K562 (cell line): ENCODE results near the gene AGPAT2. TPM values are rescaled to one million over a fixed set of nuclear protein-coding genes. Genes with fewer than 3 reads are reported as not detected.

Source experiments
- ATAC-seq: fragments of 200-7000 bp; cut with Tn5 transposase; 3 replicates; pipeline ENCODE4 v1.9.1; 2020; ENCODE audit warnings: moderate library complexity
- BruUV-seq: library from RNA; stranded (reverse); fragments of 400-500 nt; replicated peaks from 2 replicates; lab custom pipeline; 2021; lab: Mats Ljungman, UMichigan
- CTCF ChIA-PET: fragments of 300-600 bp; formaldehyde crosslinking; extraction: SDS; loops from one replicate; lab custom pipeline; 2021; ENCODE audit warnings: low intra/inter-chr PET ratio; lab: Yijun Ruan, JAX
- POLR2A ChIA-PET: fragments of 300-600, 350-650 bp; sonication (Branson Sonifier 250); formaldehyde crosslinking; extraction: SDS; loops from one replicate; lab custom pipeline; 2021; ENCODE audit warnings: antibody characterized with exemption, inconsistent platforms; lab: Yijun Ruan, JAX
- DNase-seq, 4 experiments: peaks; one replicate each; pipeline versions ENCODE4 v3.0.0 to v3.0.0-alpha.2; 2011 to 2018; ENCODE audit warnings: low spot score in 3 of 4, mixed read lengths in 3 of 4; ENCODE audit errors: extremely low read depth in 1 of 4
- FAIRE-seq: peaks from 2 replicates; lab custom pipeline; 2011; peaks lifted over from hg19 to GRCh38; lab: Jason Lieb, UNC
- H2AFZ ChIP-seq: 2 replicates; pipeline ENCODE4 v1.6.0; 2011; ENCODE audit warnings: low read depth, low read length, control low read depth, inconsistent platforms
- H3K27ac ChIP-seq: fragments of 200-600 bp; 3 replicates; pipeline ENCODE4 v1.8.0; 2011; ENCODE audit warnings: low read depth, mild to moderate bottlenecking, control low read depth, inconsistent platforms, low read length, moderate library complexity, mixed read lengths; ENCODE audit errors: extremely low read depth
- H3K27me3 ChIP-seq, 2 experiments: fragments of 300-600 bp in 1 of 2; 2 replicates in 1 of 2; 3 replicates in 1 of 2; pipeline versions ENCODE4 v1.6.0 to v1.8.0; 2011; ENCODE audit warnings: inconsistent platforms in 2 of 2, low read length in 2 of 2, mild to moderate bottlenecking in 1 of 2, mixed read lengths in 1 of 2, moderate library complexity in 1 of 2; ENCODE audit not compliant: control insufficient read depth in 2 of 2, insufficient read depth in 2 of 2
- H3K36me3 ChIP-seq: fragments of 300-600 bp; 3 replicates; pipeline ENCODE4 v1.8.0; 2011; ENCODE audit warnings: mild to moderate bottlenecking, low read length, inconsistent platforms; ENCODE audit not compliant: control insufficient read depth, insufficient read depth
- H3K4me1 ChIP-seq, 2 experiments: fragments of 200-600 bp in 1 of 2; replicated peaks in 1 of 2; 2 replicates in 1 of 2; 3 replicates in 1 of 2; pipeline versions ENCODE4 v1.5.1 to v1.8.0; 2011; ENCODE audit warnings: inconsistent platforms in 2 of 2, low read length in 2 of 2, mild to moderate bottlenecking in 1 of 2, mixed read lengths in 1 of 2, moderate library complexity in 1 of 2; ENCODE audit not compliant: control insufficient read depth in 2 of 2, insufficient read depth in 2 of 2
- H3K4me2 ChIP-seq: 2 replicates; pipeline ENCODE4 v1.6.1; 2011; ENCODE audit warnings: low read length, control low read depth, inconsistent platforms, mixed read lengths; ENCODE audit not compliant: insufficient read depth
- H3K4me3 ChIP-seq: fragments of 200-600 bp; sonication (generic), shearing (Covaris generic); 2 replicates; pipeline ENCODE4 v1.5.1; 2016; ENCODE audit warnings: control low read depth, inconsistent platforms
- H3K79me2 ChIP-seq: fragments of 200-600 bp; 3 replicates; pipeline ENCODE4 v1.8.0; 2011; ENCODE audit warnings: low read length, inconsistent platforms; ENCODE audit not compliant: control insufficient read depth, insufficient read depth
- H3K9ac ChIP-seq, 2 experiments: 2 replicates each; pipeline versions ENCODE4 v1.6.0 to v1.6.1; 2011; ENCODE audit warnings: low read depth in 2 of 2, low read length in 2 of 2, control low read depth in 1 of 2, inconsistent platforms in 1 of 2, mild to moderate bottlenecking in 1 of 2, mixed read lengths in 1 of 2; ENCODE audit not compliant: insufficient read depth in 1 of 2
- H3K9me1 ChIP-seq: one replicate; pipeline ENCODE4 v1.6.0; 2011; ENCODE audit warnings: inconsistent platforms, mild to moderate bottlenecking, low read length, moderate library complexity; ENCODE audit not compliant: control insufficient read depth, insufficient read depth
- H3K9me3 ChIP-seq: replicated peaks from 2 replicates; pipeline ENCODE4 v1.5.1; 2011; ENCODE audit warnings: low read depth, low read length, inconsistent platforms; ENCODE audit not compliant: control insufficient read depth, insufficient read depth
- H4K20me1 ChIP-seq: replicated peaks from 2 replicates; pipeline ENCODE4 v1.6.1; 2011; ENCODE audit warnings: low read length, inconsistent platforms, mixed read lengths; ENCODE audit not compliant: control insufficient read depth, insufficient read depth
- BHLHE40 ChIP-seq: IDR thresholded peaks from 2 replicates; pipeline ENCODE4 v1.6.1; 2011; ENCODE audit warnings: low read length, improper control_type of control experiment
- ELF1 ChIP-seq: fragments of 200-800 bp; sonication (Bioruptor generic); IDR thresholded peaks from 2 replicates; pipeline ENCODE4 v1.6.1; 2016; ENCODE audit warnings: missing genetic modification characterization, missing compliant biosample characterization
- EP300 ChIP-seq: IDR thresholded peaks from 2 replicates; pipeline ENCODE4 v1.6.1; 2012; ENCODE audit warnings: low read length, improper control_type of control experiment
- FIP1L1 ChIP-seq: fragments of 200-400 bp; formaldehyde crosslinking; IDR thresholded peaks from 2 replicates; pipeline ENCODE4 v1.6.1; 2018; ENCODE audit warnings: mild to moderate bottlenecking, low read depth, low read length; ENCODE audit not compliant: poor library complexity, severe bottlenecking
- HMGN3 ChIP-seq: IDR thresholded peaks from 2 replicates; pipeline ENCODE4 v1.6.1; 2011; ENCODE audit warnings: borderline replicate concordance, low read depth, mild to moderate bottlenecking, mixed read lengths, low read length; ENCODE audit not compliant: insufficient read length; ENCODE audit errors: extremely low read depth
- HNRNPUL1 ChIP-seq: fragments of 200-400 bp; formaldehyde crosslinking; IDR thresholded peaks from 2 replicates; pipeline ENCODE4 v1.6.1; 2017; ENCODE audit warnings: low read length
- MIER1 ChIP-seq: fragments of 450-650 bp; IDR thresholded peaks from 2 replicates; pipeline ENCODE4 v1.6.1; 2016; ENCODE audit warnings: antibody characterized with exemption, mild to moderate bottlenecking, low read depth
- NBN ChIP-seq: fragments of 450-650 bp; IDR thresholded peaks from 2 replicates; pipeline ENCODE4 v1.6.1; 2016; ENCODE audit warnings: low read depth, mild to moderate bottlenecking
- NFYB ChIP-seq: IDR thresholded peaks from 2 replicates; pipeline ENCODE4 v1.6.1; 2011; ENCODE audit warnings: mild to moderate bottlenecking, moderate library complexity; ENCODE audit not compliant: insufficient read length; ENCODE audit errors: extremely low read depth
- PCBP1 ChIP-seq: fragments of 200-400 bp; formaldehyde crosslinking; IDR thresholded peaks from 2 replicates; pipeline ENCODE4 v1.6.1; 2018; ENCODE audit warnings: mild to moderate bottlenecking, low read depth, low read length; ENCODE audit not compliant: poor library complexity, severe bottlenecking
- PHB ChIP-seq: fragments of 250-450 bp; sonication (Bioruptor Pico); IDR thresholded peaks from 2 replicates; pipeline ENCODE4 v1.5.0; 2021
- POLR3A ChIP-seq: IDR thresholded peaks from 2 replicates; pipeline ENCODE4 v1.6.1; 2011; ENCODE audit warnings: borderline replicate concordance, mild to moderate bottlenecking, moderate library complexity; ENCODE audit not compliant: insufficient read length, insufficient read depth; ENCODE audit errors: extremely low read depth
- RB1 ChIP-seq: fragments of 450-650 bp; IDR thresholded peaks from 2 replicates; pipeline ENCODE4 v1.6.1; 2017; ENCODE audit warnings: low read depth, mild to moderate bottlenecking
- ZFX ChIP-seq: sonication (generic); formaldehyde crosslinking; IDR thresholded peaks from 2 replicates; pipeline ENCODE4 v1.8.0; 2022; ENCODE audit warnings: mild to moderate bottlenecking, missing genetic modification reagents, moderate library complexity
- ZNF347 ChIP-seq: fragments of 450-650 bp; formaldehyde crosslinking; IDR thresholded peaks from 2 replicates; pipeline ENCODE4 v1.4.0; 2020; ENCODE audit warnings: low read depth, mild to moderate bottlenecking, moderate library complexity
- ZNF75A ChIP-seq: fragments of 450-650 bp; formaldehyde crosslinking; IDR thresholded peaks from 2 replicates; pipeline ENCODE4 v1.4.0; 2020; ENCODE audit warnings: mild to moderate bottlenecking
- WGBS: fragments of 100-300 bp; shearing (Covaris generic); methylation state at CpG from one replicate; pipeline ENCODE4 v1.1.6; 2016; ENCODE audit warnings: low coverage, mixed read lengths; ENCODE audit not compliant: insufficient coverage; ENCODE audit errors: missing lambda C conversion rate; 5-methylcytosine and 5-hydroxymethylcytosine counted together
- in situ Hi-C: fragments of 300-500 bp; cut with MboI; formaldehyde crosslinking; loops from 4 replicates; pipeline ENCODE4 v1.15.0; 2018; ENCODE audit warnings: inconsistent platforms, mixed read lengths
- intact Hi-C: fragments of 100-400 bp; cut with micrococcal nuclease; formaldehyde crosslinking; loops from 2 replicates; pipeline ENCODE4 v1.14.2; 2022
- polyA plus RNA-seq, 8 experiments: library from polyadenylated mRNA; depleted of rRNA in 4 of 8; stranded (reverse) in 5 of 8; unstranded in 3 of 8; fragments of >200 nt; fragmentation: Nextera tagmentation in 2 of 8; fragmentation: Illumina TruSeq in 1 of 8; extraction: Ambion mirVana in 2 of 8; extraction: Trizol in 1 of 8; gene quantifications; 2 replicates each; pipeline versions ENCODE4 v1.2.1 to v1.2.3, GENCODE V29; 2011 to 2014; ENCODE audit warnings: inconsistent platforms in 1 of 8, missing spikeins in 1 of 8
- total RNA-seq, 7 experiments: library from RNA; depleted of rRNA in 6 of 7; stranded (reverse); fragments of >200 nt in 6 of 7; fragmentation: Illumina TruSeq in 2 of 7; extraction: Trizol in 2 of 7; gene quantifications; 2 replicates each; pipeline versions ENCODE4 v1.2.1 to v1.2.3, GENCODE V29; 2011 to 2021; ENCODE audit warnings: low replicate concordance in 1 of 7
- TF ChIP-seq, protein P1 (sequence below): sonication (generic); formaldehyde crosslinking; IDR thresholded peaks from 2 replicates; pipeline ENCODE4 v1.8.1; 2023; ENCODE audit warnings: mild to moderate bottlenecking, missing genetic modification reagents
- TF ChIP-seq, protein P2 (sequence below): IDR thresholded peaks from 2 replicates; pipeline ENCODE4 v1.6.1; 2016; ENCODE audit warnings: missing genetic modification characterization, missing compliant biosample characterization
- TF ChIP-seq, protein P3 (sequence below): sonication (generic); formaldehyde crosslinking; IDR thresholded peaks from 2 replicates; pipeline ENCODE4 v1.8.0; 2022; ENCODE audit warnings: missing genetic modification reagents, mild to moderate bottlenecking, moderate library complexity, borderline replicate concordance

The AGPAT2 gene
- total and polyA plus RNA-seq, 9 of the 15 experiments (the other 6 are each of a cell fraction or from before 2014, with no cell fraction given): 0.13 to 54.5 (median 23.9) TPM

DNA sequence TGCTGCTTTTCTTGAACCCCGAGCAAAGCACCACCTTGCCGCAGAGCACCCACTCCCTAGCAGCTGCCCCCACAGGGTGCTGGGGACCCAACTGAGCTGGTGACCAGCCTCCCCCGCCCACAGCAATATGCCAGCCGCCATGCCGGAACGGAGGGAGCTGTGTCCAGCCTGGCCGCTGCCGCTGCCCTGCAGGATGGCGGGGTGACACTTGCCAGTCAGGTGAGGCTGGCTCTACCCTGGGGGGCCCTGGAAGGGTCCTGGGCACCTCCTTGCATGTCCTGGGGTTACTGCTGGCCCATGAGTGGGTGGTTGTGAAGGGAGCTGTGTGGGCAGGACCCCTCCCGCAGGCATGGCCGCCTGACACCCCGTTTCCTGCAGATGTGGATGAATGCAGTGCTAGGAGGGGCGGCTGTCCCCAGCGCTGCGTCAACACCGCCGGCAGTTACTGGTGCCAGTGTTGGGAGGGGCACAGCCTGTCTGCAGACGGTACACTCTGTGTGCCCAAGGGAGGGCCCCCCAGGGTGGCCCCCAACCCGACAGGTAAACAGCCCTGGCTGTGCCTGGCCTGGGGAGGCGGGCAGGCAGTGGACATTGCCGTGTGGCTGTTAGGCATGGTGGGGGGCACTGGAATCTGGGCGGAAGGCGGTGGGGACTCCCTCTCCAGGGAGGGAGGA is 17.3 kb downstream of the AGPAT2 start:
- peak in 1 of 4 experiments; percentile 32 for DNase-seq
- ChIA-PET POLR2A (no interaction called here), CTCF (no interaction called here)
- Histone ChIP-seq H3K4me1 (peaks cover 4 to 96% of the 10 kb centered on the region in 2 experiments; a peak in 4 of 5 replicates), H3K9ac (peak overlapping the region in 1 of 2 experiments; percentile 45; a peak in 2 of 4 replicates), H3K27me3 (no peaks in the 10 kb centered on the region), H3K79me2 (peaks cover 39% of the 10 kb centered on the region), H4K20me1 (peaks cover 65% of the 10 kb centered on the region), H3K9me1 (peaks cover 2% of the 10 kb centered on the region), H2AFZ (no peak overlapping the region), H3K27ac (no peak overlapping the region), H3K9me3 (no peaks in the 10 kb centered on the region), H3K4me3 (no peak overlapping the region), H3K4me2 (no peak overlapping the region), H3K36me3 (peaks cover 81% of the 10 kb centered on the region; the same call in 2 of the 3 replicates)
- no TSS peak for BruUV-seq
- WGBS: 85% methylated on average over 21 of the region's 23 CpGs
- FAIRE-seq: no peak
- no peak for ATAC-seq
- intact Hi-C loops: no loop called here
- in situ Hi-C loops: no loop called here
- TF ChIP-seq PCBP1 (peak; percentile 40), ZFX (CRISPR knock-in tag) (no peak), RB1 (no peak), ZNF75A (CRISPR knock-in tag) (no peak), PHB (CRISPR knock-in tag) (no peak), ELF1 (no peak), FIP1L1 (peak; percentile 95), NFYB (no peak), HNRNPUL1 (peak; percentile 31; the same call in 1 of the 2 replicates), NBN (no peak), MIER1 (no peak), ZNF347 (no peak), EP300 (no peak), BHLHE40 (no peak), HMGN3 (peak; percentile 5), POLR3A (no peak)
- TF ChIP-seq, protein P1, sequence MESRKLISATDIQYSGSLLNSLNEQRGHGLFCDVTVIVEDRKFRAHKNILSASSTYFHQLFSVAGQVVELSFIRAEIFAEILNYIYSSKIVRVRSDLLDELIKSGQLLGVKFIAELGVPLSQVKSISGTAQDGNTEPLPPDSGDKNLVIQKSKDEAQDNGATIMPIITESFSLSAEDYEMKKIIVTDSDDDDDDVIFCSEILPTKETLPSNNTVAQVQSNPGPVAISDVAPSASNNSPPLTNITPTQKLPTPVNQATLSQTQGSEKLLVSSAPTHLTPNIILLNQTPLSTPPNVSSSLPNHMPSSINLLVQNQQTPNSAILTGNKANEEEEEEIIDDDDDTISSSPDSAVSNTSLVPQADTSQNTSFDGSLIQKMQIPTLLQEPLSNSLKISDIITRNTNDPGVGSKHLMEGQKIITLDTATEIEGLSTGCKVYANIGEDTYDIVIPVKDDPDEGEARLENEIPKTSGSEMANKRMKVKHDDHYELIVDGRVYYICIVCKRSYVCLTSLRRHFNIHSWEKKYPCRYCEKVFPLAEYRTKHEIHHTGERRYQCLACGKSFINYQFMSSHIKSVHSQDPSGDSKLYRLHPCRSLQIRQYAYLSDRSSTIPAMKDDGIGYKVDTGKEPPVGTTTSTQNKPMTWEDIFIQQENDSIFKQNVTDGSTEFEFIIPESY: peak; percentile 74; the same call in 1 of the 2 replicates
- TF ChIP-seq, protein P2, sequence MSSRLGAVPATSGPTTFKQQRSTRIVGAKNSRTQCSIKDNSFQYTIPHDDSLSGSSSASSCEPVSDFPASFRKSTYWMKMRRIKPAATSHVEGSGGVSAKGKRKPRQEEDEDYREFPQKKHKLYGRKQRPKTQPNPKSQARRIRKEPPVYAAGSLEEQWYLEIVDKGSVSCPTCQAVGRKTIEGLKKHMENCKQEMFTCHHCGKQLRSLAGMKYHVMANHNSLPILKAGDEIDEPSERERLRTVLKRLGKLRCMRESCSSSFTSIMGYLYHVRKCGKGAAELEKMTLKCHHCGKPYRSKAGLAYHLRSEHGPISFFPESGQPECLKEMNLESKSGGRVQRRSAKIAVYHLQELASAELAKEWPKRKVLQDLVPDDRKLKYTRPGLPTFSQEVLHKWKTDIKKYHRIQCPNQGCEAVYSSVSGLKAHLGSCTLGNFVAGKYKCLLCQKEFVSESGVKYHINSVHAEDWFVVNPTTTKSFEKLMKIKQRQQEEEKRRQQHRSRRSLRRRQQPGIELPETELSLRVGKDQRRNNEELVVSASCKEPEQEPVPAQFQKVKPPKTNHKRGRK (tag): no peak
- TF ChIP-seq, protein P3, sequence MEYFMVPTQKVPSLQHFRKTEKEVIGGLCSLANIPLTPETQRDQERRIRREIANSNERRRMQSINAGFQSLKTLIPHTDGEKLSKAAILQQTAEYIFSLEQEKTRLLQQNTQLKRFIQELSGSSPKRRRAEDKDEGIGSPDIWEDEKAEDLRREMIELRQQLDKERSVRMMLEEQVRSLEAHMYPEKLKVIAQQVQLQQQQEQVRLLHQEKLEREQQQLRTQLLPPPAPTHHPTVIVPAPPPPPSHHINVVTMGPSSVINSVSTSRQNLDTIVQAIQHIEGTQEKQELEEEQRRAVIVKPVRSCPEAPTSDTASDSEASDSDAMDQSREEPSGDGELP (CRISPR knock-in tag): no peak
